Lower lobe of right lung (tissue), 2 donors: ENCODE measurements around the gene LRRC4C. TPM values are rescaled to one million over a fixed set of nuclear protein-coding genes. Genes with fewer than 3 reads are reported as not detected.

Experiments used
- ATAC-seq, 2 donors: fragments of 200-7000 bp; cut with Tn5 transposase; one replicate each; pipeline ENCODE4 v1.9.1; 2020 to 2022; ENCODE audit warnings: mild to moderate bottlenecking in 2 of 2, moderate library complexity in 2 of 2
- DNase-seq: peaks from one replicate; pipeline ENCODE4 v3.0.0-alpha.2; 2020
- H3K27ac ChIP-seq: fragments of 200-600 bp; one replicate; pipeline ENCODE4 v1.8.0; 2022
- H3K27me3 ChIP-seq: fragments of 200-600 bp; one replicate; pipeline ENCODE4 v1.8.0; 2022; ENCODE audit warnings: low read depth
- H3K36me3 ChIP-seq: fragments of 200-600 bp; one replicate; pipeline ENCODE4 v1.8.0; 2022; ENCODE audit warnings: mild to moderate bottlenecking
- H3K4me1 ChIP-seq: fragments of 200-600 bp; one replicate; pipeline ENCODE4 v1.8.0; 2022
- H3K4me3 ChIP-seq: fragments of 200-600 bp; one replicate; pipeline ENCODE4 v1.8.0; 2022; ENCODE audit warnings: mild to moderate bottlenecking
- H3K9me3 ChIP-seq: fragments of 200-600 bp; one replicate; pipeline ENCODE4 v1.8.0; 2022
- intact Hi-C: fragments of 100-400 bp; cut with DNase I; formaldehyde crosslinking; loops from one replicate; pipeline ENCODE4 v1.11.0; 2022
- total RNA-seq: library from RNA; stranded (reverse); fragmentation: NEBNext Ultra II Directional; extraction: Animal tissue kit (Norgen Biotek cat#: 25700); gene quantifications from one replicate; pipeline ENCODE4 v1.2.1, GENCODE V29; 2021
- TF ChIP-seq, protein P1 (sequence below): fragments of 200-600 bp; IDR thresholded peaks from one replicate; pipeline ENCODE4 v1.8.0; 2022; ENCODE audit warnings: antibody characterized with exemption, mild to moderate bottlenecking
- donor health status: DM: no; HTN: yes; CAD: no; lungs with severe emphysema.

LRRC4C gene
- total RNA-seq, 1 donor from 2014 or later, result 0.86 TPM

DNA sequence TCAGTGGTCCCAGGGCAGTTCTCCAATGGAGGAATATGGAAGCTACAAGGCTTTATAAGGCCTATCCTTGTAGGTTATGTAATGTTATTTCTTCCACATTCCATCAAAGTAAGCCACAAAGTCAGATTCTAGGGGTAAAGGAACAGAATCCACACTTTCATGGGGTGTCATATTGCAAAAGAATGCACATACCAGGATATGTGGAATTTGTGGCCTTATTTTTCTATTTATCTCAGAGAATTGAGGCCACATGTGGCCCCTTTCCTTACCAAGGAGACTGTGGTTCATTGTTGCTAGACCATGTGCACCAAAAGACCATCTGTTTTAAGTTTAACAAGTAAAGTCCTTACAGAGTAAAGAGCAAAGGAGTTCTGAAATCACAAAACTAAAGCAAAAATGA, 12.9 kb downstream of the LRRC4C start:
- DNase-seq (no peak), ATAC-seq (no peak)
- no peak overlapping the region for H3K27ac ChIP-seq
- no peak overlapping the region for H3K4me3 ChIP-seq
- H3K4me1 ChIP-seq, result no peaks in the 10 kb centered on the region
- H3K9me3 ChIP-seq, result no peaks in the 10 kb centered on the region
- no peaks in the 10 kb centered on the region for H3K27me3 ChIP-seq
- intact Hi-C loops, result no loop called here
- no peaks in the 10 kb centered on the region for H3K36me3 ChIP-seq
- TF ChIP-seq, protein P1, sequence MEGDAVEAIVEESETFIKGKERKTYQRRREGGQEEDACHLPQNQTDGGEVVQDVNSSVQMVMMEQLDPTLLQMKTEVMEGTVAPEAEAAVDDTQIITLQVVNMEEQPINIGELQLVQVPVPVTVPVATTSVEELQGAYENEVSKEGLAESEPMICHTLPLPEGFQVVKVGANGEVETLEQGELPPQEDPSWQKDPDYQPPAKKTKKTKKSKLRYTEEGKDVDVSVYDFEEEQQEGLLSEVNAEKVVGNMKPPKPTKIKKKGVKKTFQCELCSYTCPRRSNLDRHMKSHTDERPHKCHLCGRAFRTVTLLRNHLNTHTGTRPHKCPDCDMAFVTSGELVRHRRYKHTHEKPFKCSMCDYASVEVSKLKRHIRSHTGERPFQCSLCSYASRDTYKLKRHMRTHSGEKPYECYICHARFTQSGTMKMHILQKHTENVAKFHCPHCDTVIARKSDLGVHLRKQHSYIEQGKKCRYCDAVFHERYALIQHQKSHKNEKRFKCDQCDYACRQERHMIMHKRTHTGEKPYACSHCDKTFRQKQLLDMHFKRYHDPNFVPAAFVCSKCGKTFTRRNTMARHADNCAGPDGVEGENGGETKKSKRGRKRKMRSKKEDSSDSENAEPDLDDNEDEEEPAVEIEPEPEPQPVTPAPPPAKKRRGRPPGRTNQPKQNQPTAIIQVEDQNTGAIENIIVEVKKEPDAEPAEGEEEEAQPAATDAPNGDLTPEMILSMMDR, result no peak

DNA sequence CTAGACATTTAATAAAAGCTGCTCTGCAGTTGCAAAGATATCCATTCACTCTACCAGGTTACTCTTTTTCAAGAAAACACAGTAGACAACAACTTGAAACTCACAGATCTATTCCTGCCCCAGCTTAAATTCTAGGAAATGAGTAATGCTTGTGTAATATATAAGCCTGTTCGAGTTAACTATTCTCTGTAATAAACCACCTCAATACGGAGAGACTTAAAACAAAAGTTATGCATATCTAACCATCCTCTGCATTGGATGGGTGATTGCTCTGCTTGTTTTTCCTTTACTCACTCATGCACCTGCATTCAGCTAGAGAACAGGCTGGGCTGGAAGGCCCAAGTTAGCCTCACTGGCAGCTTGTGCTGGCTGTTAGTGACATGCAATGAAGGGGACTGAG, 13.3 kb downstream of the LRRC4C start:
- Histone ChIP-seq H3K27me3 (no peaks in the 10 kb centered on the region), H3K9me3 (no peaks in the 10 kb centered on the region), H3K36me3 (no peaks in the 10 kb centered on the region), H3K27ac (no peak overlapping the region), H3K4me1 (no peaks in the 10 kb centered on the region), H3K4me3 (no peak overlapping the region)
- ATAC-seq (no peak), DNase-seq (no peak)
- TF ChIP-seq, protein P1, result no peak
- intact Hi-C loops, result no loop called here

DNA sequence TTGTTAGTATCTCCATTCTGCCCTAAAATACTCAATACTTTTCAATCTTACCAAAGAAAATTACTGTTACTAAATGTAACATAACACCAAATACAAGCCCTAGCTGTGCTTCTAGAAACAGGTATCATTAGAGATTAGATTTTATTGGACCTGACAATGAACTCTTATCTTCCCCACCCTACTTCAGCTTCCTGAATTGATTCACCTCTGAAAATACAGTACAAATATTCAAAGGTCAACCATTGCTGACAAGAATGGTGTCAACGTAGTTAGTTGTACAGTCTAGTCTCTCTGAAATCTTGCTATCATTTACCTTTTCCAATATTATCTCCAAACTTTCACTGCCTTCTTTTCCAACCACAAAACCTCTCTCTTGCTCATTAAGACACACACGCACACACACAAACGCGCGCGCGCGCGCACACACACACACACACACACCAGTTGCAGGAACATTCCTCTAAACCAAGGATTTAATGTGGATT, 22.4 kb downstream of the LRRC4C start:
- ATAC-seq (no peak), DNase-seq (no peak)
- Histone ChIP-seq H3K4me3 (no peak overlapping the region), H3K27ac (no peak overlapping the region), H3K4me1 (no peaks in the 10 kb centered on the region), H3K36me3 (no peaks in the 10 kb centered on the region), H3K27me3 (no peaks in the 10 kb centered on the region), H3K9me3 (no peaks in the 10 kb centered on the region)
- TF ChIP-seq, protein P1, result no peak
- intact Hi-C loops, result no loop called here

DNA sequence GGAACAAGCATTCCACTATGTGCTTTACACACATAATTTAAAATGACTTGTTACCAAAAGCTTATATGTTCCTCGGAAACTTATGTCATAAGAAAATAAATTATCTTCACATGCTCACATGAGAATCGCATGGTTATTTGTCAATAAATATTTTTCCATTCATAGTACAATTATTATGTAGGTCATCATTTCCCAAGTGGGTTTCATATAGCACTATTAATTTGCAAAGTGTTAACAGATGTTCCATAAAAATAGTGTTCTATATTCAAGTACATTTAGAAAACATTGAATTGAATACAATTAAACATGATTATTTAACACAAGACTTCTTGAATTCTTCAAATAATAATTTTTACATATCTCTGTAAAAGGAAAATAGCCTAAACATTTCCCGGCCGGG, 23.9 kb downstream of the LRRC4C start:
- no peak for DNase-seq
- ATAC-seq, result no peak
- no peaks in the 10 kb centered on the region for H3K36me3 ChIP-seq
- no peak overlapping the region for H3K27ac ChIP-seq
- intact Hi-C loops, result no loop called here
- H3K4me1 ChIP-seq, result no peaks in the 10 kb centered on the region
- TF ChIP-seq, protein P1, result no peak
- H3K9me3 ChIP-seq, result no peaks in the 10 kb centered on the region
- H3K27me3 ChIP-seq, result no peaks in the 10 kb centered on the region
- no peak overlapping the region for H3K4me3 ChIP-seq

DNA sequence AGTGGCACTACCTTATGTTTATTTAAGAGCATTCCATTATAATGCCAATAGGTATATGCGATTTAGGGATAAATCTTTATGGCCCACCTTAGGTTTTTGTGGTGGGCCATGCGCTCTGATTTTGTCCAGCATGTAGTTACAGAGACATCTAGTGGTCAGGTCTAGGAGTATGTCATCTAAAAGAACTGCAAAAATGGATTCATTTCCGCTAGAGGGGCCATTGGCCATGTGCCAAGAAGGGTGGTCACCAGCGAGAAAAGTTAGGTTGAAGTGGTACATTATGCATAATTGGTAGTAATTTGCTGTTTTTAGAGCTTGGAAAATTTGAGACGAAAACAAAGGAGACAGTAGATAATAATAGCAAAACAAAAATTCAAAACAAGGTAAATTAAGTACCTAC, 27.7 kb downstream of the LRRC4C start:
- no peaks in the 10 kb centered on the region for H3K9me3 ChIP-seq
- no peaks in the 10 kb centered on the region for H3K27me3 ChIP-seq
- H3K27ac ChIP-seq, result no peak overlapping the region
- intact Hi-C loops, result no loop called here
- H3K36me3 ChIP-seq, result no peaks in the 10 kb centered on the region
- ATAC-seq (no peak), DNase-seq (no peak)
- TF ChIP-seq, protein P1, result peak; percentile 30
- H3K4me3 ChIP-seq, result no peak overlapping the region
- no peaks in the 10 kb centered on the region for H3K4me1 ChIP-seq

DNA sequence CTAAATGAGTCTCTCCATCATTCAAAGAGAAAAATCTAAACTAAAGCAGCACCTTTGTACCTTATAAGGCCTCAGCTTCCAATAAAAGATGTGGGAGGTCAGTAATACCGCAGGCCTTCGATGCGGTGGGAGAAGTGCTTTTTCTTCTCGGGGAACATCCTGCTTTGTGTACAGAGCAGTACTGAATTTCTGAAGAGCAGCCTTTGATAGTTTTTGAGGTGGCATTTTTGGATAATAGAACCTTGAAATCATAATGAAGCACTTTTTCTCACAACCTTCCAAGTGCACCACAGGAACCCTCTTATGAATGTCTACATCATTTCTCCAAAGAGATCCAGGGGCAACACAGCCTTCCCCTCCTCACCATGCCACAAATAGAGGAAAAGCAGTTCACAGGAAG, 39.6 kb downstream of the LRRC4C start:
- DNase-seq (no peak), ATAC-seq (no peak)
- Histone ChIP-seq H3K9me3 (no peaks in the 10 kb centered on the region), H3K4me1 (no peaks in the 10 kb centered on the region), H3K27ac (no peak overlapping the region), H3K4me3 (no peak overlapping the region), H3K27me3 (no peaks in the 10 kb centered on the region), H3K36me3 (no peaks in the 10 kb centered on the region)
- intact Hi-C loops, result no loop called here
- TF ChIP-seq, protein P1, result no peak
